Esophagus muscularis mucosa (tissue), 4 donors: ENCODE data around the gene DAPP1. TPM values are rescaled to one million over a fixed set of nuclear protein-coding genes. Genes with fewer than 3 reads are reported as not detected.

Experiments used
- DNase-seq: peaks from one replicate; pipeline ENCODE4 v3.0.0-alpha.2; 2017; ENCODE audit errors: extremely low spot score
- H3K27ac ChIP-seq, 4 donors: fragments of 200-600 bp; sonication (generic); replicated peaks in 1 of 4; 1 replicate in 3 of 4; 2 replicates in 1 of 4; pipeline ENCODE4 v1.5.1; 2016 to 2019; ENCODE audit warnings: mild to moderate bottlenecking in 1 of 4
- H3K27me3 ChIP-seq, 4 donors: fragments of 200-600 bp; sonication (generic); one replicate each; pipeline versions ENCODE4 v1.5.1 to v1.6.0; 2016 to 2019
- H3K36me3 ChIP-seq, 4 donors: fragments of 200-600 bp; sonication (generic); one replicate each; pipeline ENCODE4 v1.5.1; 2016 to 2019
- H3K4me1 ChIP-seq, 4 donors: fragments of 200-600 bp; sonication (generic); one replicate each; pipeline ENCODE4 v1.5.1; 2016 to 2019
- H3K4me3 ChIP-seq, 4 donors: fragments of 200-600 bp; sonication (generic); 1 replicate in 2 of 4; 2 replicates in 2 of 4; pipeline ENCODE4 v1.5.1; 2016 to 2019; ENCODE audit warnings: mild to moderate bottlenecking in 4 of 4, moderate library complexity in 1 of 4
- H3K9me3 ChIP-seq, 4 donors: fragments of 200-600 bp; sonication (generic); 1 replicate in 3 of 4; 2 replicates in 1 of 4; pipeline ENCODE4 v1.5.1; 2016 to 2019
- CTCF ChIP-seq, 3 experiments: fragments of 200-600 bp in 2 of 3; fragments of 450-650 bp in 1 of 3; sonication (generic) in 2 of 3; IDR thresholded peaks; one replicate each; pipeline ENCODE4 v1.5.1; 2017 to 2019; ENCODE audit warnings: antibody characterized with exemption in 3 of 3, mild to moderate bottlenecking in 2 of 3, moderate library complexity in 1 of 3
- EP300 ChIP-seq: sonication (generic); formaldehyde crosslinking; IDR thresholded peaks from one replicate; pipeline ENCODE4 v1.6.1; 2017; ENCODE audit warnings: antibody characterized with exemption
- POLR2A ChIP-seq: fragments of 450-650 bp; IDR thresholded peaks from one replicate; pipeline ENCODE4 v1.6.1; 2017; ENCODE audit warnings: antibody characterized with exemption, moderate library complexity, mild to moderate bottlenecking, low read depth
- POLR2AphosphoS5 ChIP-seq, 2 donors: sonication (generic); formaldehyde crosslinking; IDR thresholded peaks; one replicate each; pipeline ENCODE4 v1.6.1; 2017; ENCODE audit warnings: antibody characterized with exemption in 2 of 2
- WGBS: methylation state at CpG from one replicate; pipeline ENCODE4 v1.1.5; 2018; 5-methylcytosine and 5-hydroxymethylcytosine counted together
- intact Hi-C: fragments of 100-400 bp; cut with DNase I; formaldehyde crosslinking; loops from one replicate; pipeline ENCODE4 v1.15.1; 2023
- total RNA-seq, 4 donors: library from RNA; depleted of rRNA; stranded (reverse); fragments of >200 nt; gene quantifications; one replicate each; pipeline versions ENCODE4 v1.1.0 to v1.2.1, GENCODE V29; 2016

The DAPP1 gene
- total RNA-seq, 4 donors from 2014 or later: 0.86 to 2.5 (median 1.1) TPM

- H3K27ac ChIP-seq: no peak overlapping the region
- DNase-seq: no peak
- intact Hi-C loops: no loop called here
- no peaks in the 10 kb centered on the region for H3K36me3 ChIP-seq
- 88% methylated on average over 7 of the region's 7 CpGs for WGBS
- H3K9me3 ChIP-seq: no peaks in the 10 kb centered on the region
- TF ChIP-seq POLR2AphosphoS5 (IDR thresholded peaks at IDR 0.05) (no peak), CTCF (IDR thresholded peaks at IDR 0.05) (no peak), POLR2A (no peak), EP300 (no peak)
- H3K27me3 ChIP-seq: no peaks in the 10 kb centered on the region
- H3K4me1 ChIP-seq: peaks cover 3 to 17% (median 13%) of the 10 kb centered on the region in 4 donors
- H3K4me3 ChIP-seq: no peak overlapping the region
These were observed 27.4 kb downstream of the DAPP1 start for GRCh38 chr4:99844048-99844447.

- TF ChIP-seq POLR2AphosphoS5 (IDR thresholded peaks at IDR 0.05) (no peak), CTCF (IDR thresholded peaks at IDR 0.05) (no peak), EP300 (no peak), POLR2A (no peak)
- H3K27ac ChIP-seq: no peak overlapping the region
- H3K9me3 ChIP-seq: no peaks in the 10 kb centered on the region
- WGBS: 88% methylated on average over 1 of the region's 1 CpG
- peaks cover 3 to 17% (median 13%) of the 10 kb centered on the region in 4 donors for H3K4me1 ChIP-seq
- no peak for DNase-seq
- H3K4me3 ChIP-seq: no peak overlapping the region
- H3K27me3 ChIP-seq: no peaks in the 10 kb centered on the region
- H3K36me3 ChIP-seq: no peaks in the 10 kb centered on the region
- intact Hi-C loops: no loop called here
These were observed 28.6 kb downstream of the DAPP1 start for GRCh38 chr4:99845179-99845578.

- WGBS: 62% methylated on average over 2 of the region's 2 CpGs
- intact Hi-C loops: no loop called here
- Histone ChIP-seq H3K27ac (peak overlapping the region in 1 of 4 donors; percentile 29), H3K27me3 (no peaks in the 10 kb centered on the region), H3K36me3 (no peaks in the 10 kb centered on the region), H3K4me1 (peaks cover 3 to 17% (median 13%) of the 10 kb centered on the region in 4 donors), H3K9me3 (no peaks in the 10 kb centered on the region), H3K4me3 (no peak overlapping the region)
- no peak for DNase-seq
- TF ChIP-seq CTCF (IDR thresholded peaks at IDR 0.05) (no peak), POLR2A (no peak), POLR2AphosphoS5 (IDR thresholded peaks at IDR 0.05) (no peak), EP300 (no peak)
These were observed 29.3 kb downstream of the DAPP1 start for GRCh38 chr4:99845708-99846469.

- no peak overlapping the region for H3K4me3 ChIP-seq
- no peak overlapping the region for H3K27ac ChIP-seq
- H3K27me3 ChIP-seq: no peaks in the 10 kb centered on the region
- no peaks in the 10 kb centered on the region for H3K9me3 ChIP-seq
- TF ChIP-seq POLR2A (no peak), POLR2AphosphoS5 (IDR thresholded peaks at IDR 0.05) (no peak), CTCF (IDR thresholded peaks at IDR 0.05) (no peak), EP300 (no peak)
- intact Hi-C loops: no loop called here
- DNase-seq: no peak
- 61% methylated on average over 1 of the region's 1 CpG for WGBS
- H3K4me1 ChIP-seq: peaks cover 3 to 17% (median 13%) of the 10 kb centered on the region in 4 donors
- no peaks in the 10 kb centered on the region for H3K36me3 ChIP-seq
These were observed 30.3 kb downstream of the DAPP1 start for GRCh38 chr4:99846891-99847290.
